Cerebellar nuclear complex (tissue), 1 donor: ENCODE measurements around the gene OR2AE1.
A peak's percentile ranks its signal among the peaks of the same experiment; 100 is the strongest.
"Not testable (repeated sequence)": the region's sequence is repeated elsewhere in the genome, so short reads cannot be mapped to it uniquely, and the experiment has no call there.

Experiments
- DNase-seq, 2 experiments: peaks; one replicate each; lab custom pipeline; 2025; lab: John Stamatoyannopoulos, UW

OR2AE1 gene

DNA sequence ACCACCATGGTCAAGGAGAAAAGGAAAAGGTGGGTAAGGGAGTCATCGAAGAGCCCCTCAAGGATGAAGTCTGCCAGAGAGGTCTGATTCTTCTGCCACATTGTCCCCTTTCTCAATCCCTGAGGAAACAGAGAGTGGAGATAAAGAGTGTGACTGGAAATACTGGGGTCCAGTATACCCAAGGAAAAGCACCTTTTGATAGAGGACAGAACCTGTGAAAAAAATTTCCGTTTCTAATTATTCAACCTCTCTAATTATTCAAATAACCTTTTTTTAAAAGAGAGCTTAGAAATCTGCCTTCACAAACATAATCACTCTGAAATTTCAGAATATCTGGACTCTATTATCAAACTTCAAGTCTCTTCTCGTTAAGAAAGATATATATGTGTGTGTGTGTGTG is at the start of gene OR2AE1:
Gene OR2AE1 (minus strand): TSS at position 101 of the 400 bp plus-strand sequence. CDS start 0 bp downstream, at position 101.
- no peak for DNase-seq

GRCh38 chr7:99926321-99926720 is 49.5 kb upstream of the OR2AE1 start:
- no peak for DNase-seq

DNA sequence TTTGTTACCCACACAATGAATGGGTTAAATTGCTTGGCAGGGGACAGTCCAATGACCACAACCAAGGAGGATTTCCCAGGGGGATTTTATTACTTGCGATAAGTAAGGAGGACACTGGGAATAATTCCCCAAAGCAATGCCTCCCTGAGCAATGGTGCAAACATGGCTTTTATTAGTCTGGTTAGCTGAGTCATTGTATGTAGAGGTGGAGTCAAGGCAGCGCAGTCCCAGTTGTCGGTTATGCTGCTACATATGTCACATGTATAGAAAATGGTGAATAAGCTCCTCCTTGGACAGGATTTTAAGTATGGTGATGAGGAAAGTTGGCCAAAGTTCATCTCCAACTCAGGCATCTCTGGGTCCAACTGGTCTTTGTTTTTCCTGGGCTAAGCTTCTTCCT is 46.4 kb upstream of the OR2AE1 start:
- DNase-seq, result no peak

- DNase-seq, result no peak
Measured at GRCh38 chr7:99920149-99920548, 43.3 kb upstream of the OR2AE1 start.

GRCh38 chr7:99919814-99920112 is 42.9 kb upstream of the OR2AE1 start:
- DNase-seq, result no peak

- DNase-seq, result peak; percentile 30 to 65
Measured at GRCh38 chr7:99918959-99919813, 42.4 kb upstream of the OR2AE1 start, which contains the start of gene TRIM4. TSS of gene TRIM4 (minus strand) at chr7:99919530. CDS start at chr7:99919401, 129 bp downstream.

DNA sequence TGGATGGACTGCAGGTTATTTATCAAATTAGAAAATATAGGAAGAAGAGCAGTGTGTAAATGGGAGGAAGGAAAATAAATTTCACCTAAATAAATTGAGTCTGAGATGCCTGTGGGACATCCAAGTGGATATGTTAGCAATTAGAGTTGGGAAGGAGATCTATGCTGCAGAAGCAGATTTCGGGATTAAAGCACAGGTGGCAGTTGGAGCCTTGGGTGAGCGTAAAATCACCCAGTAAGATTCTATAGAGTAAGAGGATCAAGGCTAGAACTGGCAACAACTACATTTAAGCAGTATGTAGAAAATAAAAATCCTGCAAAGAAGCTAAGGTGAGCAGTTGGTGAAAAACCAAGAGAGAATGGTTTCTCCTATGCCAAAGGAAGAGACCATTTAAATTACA is 34.1 kb upstream of the OR2AE1 start:
- DNase-seq, result no peak

GRCh38 chr7:99901581-99901980 is 24.7 kb upstream of the OR2AE1 start:
- DNase-seq, result no peak

GRCh38 chr7:99899830-99900519 is 23.1 kb upstream of the OR2AE1 start:
- DNase-seq, result no peak

GRCh38 chr7:99898836-99899235 is 22.0 kb upstream of the OR2AE1 start:
- DNase-seq, result no peak

DNA sequence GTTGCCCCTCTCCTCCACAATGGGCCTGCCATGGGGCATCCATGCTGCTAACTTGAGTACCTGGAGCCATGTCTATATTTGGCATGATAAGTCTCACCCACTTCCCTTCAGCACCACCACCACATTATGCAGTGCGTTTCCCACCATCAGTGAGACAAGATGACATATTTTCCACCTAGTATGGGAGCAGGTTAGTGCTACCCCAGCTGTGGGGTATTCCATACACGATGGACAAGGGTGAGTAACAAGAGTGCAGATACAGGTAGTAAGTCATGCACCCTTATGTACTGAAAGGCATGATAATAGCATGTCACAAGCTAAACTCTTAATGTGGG is 21.2 kb upstream of the OR2AE1 start:
- no peak for DNase-seq

GRCh38 chr7:99897322-99898022 is 20.6 kb upstream of the OR2AE1 start:
- DNase-seq, result no peak

GRCh38 chr7:99894738-99895137 is 17.9 kb upstream of the OR2AE1 start:
- no peak for DNase-seq

GRCh38 chr7:99893280-99893679 is 16.4 kb upstream of the OR2AE1 start:
- DNase-seq, result no peak

- not testable (repeated sequence) for DNase-seq
Measured at GRCh38 chr7:99890348-99890747, 13.5 kb upstream of the OR2AE1 start.

DNA sequence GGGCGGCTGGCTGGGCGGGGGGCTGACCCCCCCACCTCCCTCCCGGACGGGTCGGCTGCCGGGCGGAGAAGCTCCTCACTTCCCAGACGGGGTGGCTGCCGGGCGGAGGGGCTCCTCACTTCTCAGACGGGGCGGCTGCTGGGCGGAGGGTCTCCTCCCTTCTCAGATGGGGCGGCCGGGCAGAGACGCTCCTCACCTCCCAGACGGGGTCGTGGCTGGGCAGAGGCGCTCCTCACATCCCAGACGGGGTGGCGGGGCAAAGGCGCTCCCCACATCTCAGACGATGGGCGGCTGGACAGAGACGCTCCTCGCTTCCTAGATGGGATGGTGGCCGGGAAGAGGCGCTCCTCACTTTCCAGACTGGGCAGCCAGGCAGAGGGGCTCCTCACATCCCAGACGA is 11.5 kb upstream of the OR2AE1 start:
- DNase-seq, result not testable (repeated sequence)

- no peak for DNase-seq
Measured at GRCh38 chr7:99881370-99881769, 4.5 kb upstream of the OR2AE1 start.

DNA sequence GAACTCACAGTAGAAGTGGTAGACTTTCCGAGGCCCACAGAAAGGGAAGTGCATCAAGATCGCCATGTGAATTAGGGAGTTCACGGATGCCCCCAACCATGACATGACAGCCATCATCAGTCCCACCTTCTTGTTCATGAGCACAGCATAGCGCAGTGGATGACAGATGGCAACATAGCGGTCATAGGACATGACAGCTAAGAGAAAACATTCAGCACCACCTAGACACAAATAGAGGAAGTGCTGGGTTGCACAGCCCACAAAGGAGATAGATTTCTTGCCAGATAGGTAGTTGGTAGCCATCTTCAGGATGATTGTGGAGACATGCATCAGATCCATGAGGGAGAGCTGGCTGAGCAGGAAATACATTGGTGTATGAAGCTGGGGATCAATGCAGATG is 342 bp downstream of the OR2AE1 start:
- DNase-seq, result no peak

GRCh38 chr7:99868246-99868645 is 8.6 kb downstream of the OR2AE1 start:
- no peak for DNase-seq

GRCh38 chr7:99867477-99867876 is 9.4 kb downstream of the OR2AE1 start:
- not testable (repeated sequence) for DNase-seq

DNA sequence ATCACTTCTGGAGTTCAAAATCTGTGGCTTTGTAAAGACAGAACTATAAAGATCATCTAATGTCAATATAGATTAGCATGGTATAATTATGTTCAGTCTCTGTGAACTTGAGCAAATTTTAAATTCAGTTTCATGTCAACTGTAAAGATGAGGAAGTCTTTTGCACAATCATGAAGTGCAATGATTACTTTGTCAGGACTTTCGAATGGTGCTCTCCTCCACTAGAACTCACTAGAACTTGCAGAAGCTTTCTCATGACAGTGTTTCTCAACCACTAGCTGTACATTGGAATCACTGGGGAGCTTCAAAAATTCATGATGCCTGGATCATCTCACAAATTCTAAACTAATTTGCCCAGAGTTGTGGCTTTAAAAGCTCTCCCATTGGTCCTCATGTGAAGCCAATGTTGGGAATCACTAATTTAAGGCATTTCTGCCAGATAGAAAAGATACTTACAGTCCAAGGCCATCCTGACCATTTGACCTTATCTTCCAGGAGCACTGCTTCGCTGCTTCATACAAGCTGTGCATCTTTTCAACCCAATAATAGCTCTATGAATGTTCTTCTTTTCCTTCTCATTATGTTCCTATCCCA is 12.9 kb downstream of the OR2AE1 start:
- DNase-seq, result no peak
